Stomach (tissue), 9 donors: ENCODE results near the gene ZNF280D. TPM values are rescaled to one million over a fixed set of nuclear protein-coding genes. Genes with fewer than 3 reads are reported as not detected.
A peak's percentile ranks its signal among the peaks of the same experiment; 100 is the strongest.

Source experiments
- DNase-seq, 2 donors: peaks; one replicate each; pipeline versions ENCODE4 v3.0.0 to v3.0.0-alpha.2; 2013 to 2019
- H3K27ac ChIP-seq, 5 donors: fragments of 200-600 bp in 4 of 5; sonication (generic) in 4 of 5; one replicate each; pipeline ENCODE4 v1.5.1; 2013 to 2019; ENCODE audit warnings: mild to moderate bottlenecking in 1 of 5, moderate library complexity in 1 of 5
- H3K27me3 ChIP-seq, 3 donors: fragments of 200-600 bp; sonication (generic); one replicate each; pipeline ENCODE4 v1.5.1; 2017 to 2019; ENCODE audit warnings: mixed run types in 1 of 3
- H3K36me3 ChIP-seq, 4 donors: fragments of 200-600 bp; sonication (generic); 1 replicate in 3 of 4; 2 replicates in 1 of 4; pipeline ENCODE4 v1.5.1; 2016 to 2019
- H3K4me1 ChIP-seq, 4 donors: fragments of 200-600 bp; sonication (generic); one replicate each; pipeline ENCODE4 v1.5.1; 2016 to 2019
- H3K4me3 ChIP-seq, 4 donors: fragments of 200-600 bp; sonication (generic) in 3 of 4; one replicate each; pipeline ENCODE4 v1.5.1; 2016 to 2019; ENCODE audit warnings: mild to moderate bottlenecking in 1 of 4
- H3K9me3 ChIP-seq, 4 donors: fragments of 200-600 bp; sonication (generic); one replicate each; pipeline ENCODE4 v1.5.1; 2016 to 2019
- EP300 ChIP-seq: sonication (generic); formaldehyde crosslinking; IDR thresholded peaks from one replicate; pipeline ENCODE4 v1.6.1; 2017; ENCODE audit warnings: antibody characterized with exemption
- POLR2A ChIP-seq, 4 donors: fragments of 450-650 bp; IDR thresholded peaks; one replicate each; pipeline ENCODE4 v1.6.1; 2016; ENCODE audit warnings: antibody characterized with exemption in 4 of 4, control low read depth in 2 of 4, mild to moderate bottlenecking in 1 of 4, moderate library complexity in 1 of 4
- POLR2AphosphoS5 ChIP-seq, 3 donors: sonication (generic); formaldehyde crosslinking; IDR thresholded peaks; one replicate each; pipeline ENCODE4 v1.6.1; 2016; ENCODE audit warnings: antibody characterized with exemption in 3 of 3
- WGBS, 5 donors: extraction: QIAGEN DNeasy Blood & Tissue Kit in 3 of 5; methylation state at CpG; one replicate each; pipeline versions ENCODE4 v1.1.5 to v1.1.7; 2013 to 2018; 5-methylcytosine and 5-hydroxymethylcytosine counted together
- intact Hi-C: fragments of 100-400 bp; cut with DNase I; formaldehyde crosslinking; loops from one replicate; pipeline ENCODE4 v1.15.1; 2023; ENCODE audit warnings: low total_unique reads
- polyA plus RNA-seq, 3 donors: library from polyadenylated mRNA; stranded (reverse); fragments of 200-250 nt; gene quantifications; one replicate each; pipeline ENCODE4 v1.2.3, GENCODE V29; 2013
- total RNA-seq, 5 donors: library from RNA; depleted of rRNA; stranded (reverse); fragments of >200 nt; gene quantifications; one replicate each; pipeline versions ENCODE4 v1.1.0 to v1.2.3, GENCODE V29; 2014 to 2016
- TF ChIP-seq, protein P1 (sequence below), 7 experiments: fragments of 450-650 bp in 4 of 7; fragments of 200-600 bp in 3 of 7; sonication (generic) in 3 of 7; IDR thresholded peaks; one replicate each; pipeline ENCODE4 v1.5.1; 2016 to 2019; ENCODE audit warnings: antibody characterized with exemption in 7 of 7, control low read depth in 2 of 7, mild to moderate bottlenecking in 1 of 7
- donor health status: healthy with polysubstance abuse.
- donor health status: Bipolar disorder and iron deficiency.
- donor health status: healthy.

ZNF280D gene
- total and polyA plus RNA-seq, 8 donors: 7.6 to 142 (median 33.3) TPM

DNA sequence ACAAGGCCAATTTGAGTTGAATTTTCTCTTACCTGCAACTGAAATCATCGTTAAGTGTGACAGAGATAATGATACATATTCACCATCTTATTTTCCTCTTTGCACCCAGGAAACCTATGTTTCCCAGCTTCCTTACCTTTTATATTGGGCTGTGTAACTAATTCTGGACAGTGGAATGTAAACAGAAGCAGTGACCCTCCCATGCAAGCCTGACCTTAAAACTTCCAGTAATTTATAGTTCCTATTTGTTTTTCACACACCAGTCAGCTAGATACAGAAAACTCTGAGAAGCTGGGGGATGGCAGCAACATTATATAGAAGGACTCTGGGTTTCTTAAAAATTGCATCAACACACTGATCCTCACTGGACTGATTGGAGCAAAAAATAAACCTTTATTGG is 4.5 kb upstream of the ZNF280D start:
- 54 to 77% (median 65%) methylated on average over 1 of the region's 1 CpG for WGBS, 5 donors
- H3K27me3 ChIP-seq: no peaks in the 10 kb centered on the region
- intact Hi-C loops: no loop called here

DNA sequence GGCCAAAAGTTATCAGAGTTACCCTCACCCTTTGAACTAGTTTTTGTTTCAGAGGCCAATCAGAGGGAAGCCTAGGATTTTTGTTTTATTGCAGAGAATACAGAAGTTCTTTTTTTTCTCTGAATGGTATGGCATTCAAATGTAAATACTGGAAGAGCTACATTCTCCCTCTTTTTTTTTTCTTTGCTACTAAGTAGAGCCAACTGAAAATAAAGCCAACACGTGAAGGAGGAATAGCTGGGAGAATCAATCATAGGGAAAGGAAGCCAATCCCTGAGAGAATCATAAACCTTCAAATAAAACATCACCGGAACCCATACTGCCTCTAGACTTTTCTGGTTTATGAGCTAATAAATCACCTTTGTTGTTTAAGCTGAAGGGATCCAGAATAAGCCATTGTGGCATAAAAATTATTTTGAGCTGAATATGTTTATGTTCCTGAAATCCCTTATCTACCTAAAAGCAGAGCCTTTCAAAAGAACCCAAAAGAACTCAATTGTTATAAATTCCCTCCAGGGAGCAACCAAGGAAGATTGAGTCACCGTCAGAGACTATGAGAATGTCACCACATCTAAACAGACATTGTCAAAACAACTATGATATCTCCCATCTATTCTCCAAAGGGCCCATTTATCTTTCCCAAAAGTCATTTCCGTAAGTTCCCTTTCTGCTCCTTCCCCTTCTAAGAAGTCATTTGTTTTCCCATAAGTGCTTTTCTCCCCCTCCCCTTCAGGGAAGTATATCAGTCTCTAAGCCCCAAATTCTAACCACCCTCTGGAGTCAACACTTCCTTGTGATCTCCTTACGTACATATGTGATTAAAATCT is 3.8 kb upstream of the ZNF280D start:
- no peak for DNase-seq
- H3K27ac ChIP-seq: peak overlapping the region in 3 of 5 donors; percentile 35 to 64 (median 58)

More for the DNA sequence above, 4.5 kb upstream of the ZNF280D start:
- no peaks in the 10 kb centered on the region for H3K36me3 ChIP-seq
- peaks cover 11 to 26% (median 18%) of the 10 kb centered on the region in 4 donors for H3K4me1 ChIP-seq
- TF ChIP-seq EP300 (no peak), POLR2AphosphoS5 (IDR thresholded peaks at IDR 0.05) (no peak), POLR2A (IDR thresholded peaks at IDR 0.05) (no peak)
- no peaks in the 10 kb centered on the region for H3K9me3 ChIP-seq
- H3K4me3 ChIP-seq: no peak overlapping the region
- H3K27ac ChIP-seq: peak overlapping the region in 2 of 5 donors; percentile 58 to 64
- no peak for DNase-seq

DNA sequence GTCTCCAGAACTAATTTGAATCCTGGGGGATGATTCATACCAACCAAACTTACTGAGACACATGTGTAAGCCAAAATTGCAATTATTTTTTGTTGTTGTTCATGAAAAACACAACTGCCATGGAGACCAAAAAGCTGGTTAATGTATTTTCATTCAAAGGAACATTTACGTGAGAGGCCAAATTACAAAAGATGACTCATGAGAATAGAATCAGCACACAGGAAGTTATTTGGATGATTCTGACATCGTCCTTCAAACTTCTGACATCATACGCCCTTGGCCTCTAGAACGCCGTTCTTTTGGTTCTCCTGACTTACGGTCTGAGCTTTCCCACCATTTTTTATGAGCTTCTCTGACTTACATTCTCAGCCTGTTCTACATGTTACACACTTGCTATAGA is 3.0 kb upstream of the ZNF280D start:
- H3K27me3 ChIP-seq: no peaks in the 10 kb centered on the region
- peak in 1 of 2 donors; percentile 36 for DNase-seq
- WGBS, 5 donors: 66 to 88% (median 81%) methylated on average over 6 of the region's 6 CpGs
- peak overlapping the region in 4 of 5 donors; percentile 35 to 64 (median 58) for H3K27ac ChIP-seq
- no peak overlapping the region for H3K4me3 ChIP-seq
- no peak for TF ChIP-seq POLR2AphosphoS5 (IDR thresholded peaks at IDR 0.05)
- TF ChIP-seq, protein P1, sequence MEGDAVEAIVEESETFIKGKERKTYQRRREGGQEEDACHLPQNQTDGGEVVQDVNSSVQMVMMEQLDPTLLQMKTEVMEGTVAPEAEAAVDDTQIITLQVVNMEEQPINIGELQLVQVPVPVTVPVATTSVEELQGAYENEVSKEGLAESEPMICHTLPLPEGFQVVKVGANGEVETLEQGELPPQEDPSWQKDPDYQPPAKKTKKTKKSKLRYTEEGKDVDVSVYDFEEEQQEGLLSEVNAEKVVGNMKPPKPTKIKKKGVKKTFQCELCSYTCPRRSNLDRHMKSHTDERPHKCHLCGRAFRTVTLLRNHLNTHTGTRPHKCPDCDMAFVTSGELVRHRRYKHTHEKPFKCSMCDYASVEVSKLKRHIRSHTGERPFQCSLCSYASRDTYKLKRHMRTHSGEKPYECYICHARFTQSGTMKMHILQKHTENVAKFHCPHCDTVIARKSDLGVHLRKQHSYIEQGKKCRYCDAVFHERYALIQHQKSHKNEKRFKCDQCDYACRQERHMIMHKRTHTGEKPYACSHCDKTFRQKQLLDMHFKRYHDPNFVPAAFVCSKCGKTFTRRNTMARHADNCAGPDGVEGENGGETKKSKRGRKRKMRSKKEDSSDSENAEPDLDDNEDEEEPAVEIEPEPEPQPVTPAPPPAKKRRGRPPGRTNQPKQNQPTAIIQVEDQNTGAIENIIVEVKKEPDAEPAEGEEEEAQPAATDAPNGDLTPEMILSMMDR (IDR thresholded peaks at IDR 0.05): no peak
- TF ChIP-seq POLR2A (IDR thresholded peaks at IDR 0.05): no peak
- TF ChIP-seq EP300: no peak
- no peaks in the 10 kb centered on the region for H3K9me3 ChIP-seq
- intact Hi-C loops: no loop called here
- H3K36me3 ChIP-seq: no peaks in the 10 kb centered on the region
- peaks cover 15 to 38% (median 30%) of the 10 kb centered on the region in 4 donors for H3K4me1 ChIP-seq

More for the DNA sequence above, 3.8 kb upstream of the ZNF280D start:
- Histone ChIP-seq H3K27me3 (no peaks in the 10 kb centered on the region), H3K9me3 (no peaks in the 10 kb centered on the region), H3K4me1 (peaks cover 11 to 30% (median 22%) of the 10 kb centered on the region in 4 donors), H3K4me3 (no peak overlapping the region), H3K36me3 (no peaks in the 10 kb centered on the region)
- WGBS, 5 donors: 47 to 74% (median 64%) methylated on average over 5 of the region's 5 CpGs
- intact Hi-C loops: no loop called here
- TF ChIP-seq, protein P1 (IDR thresholded peaks at IDR 0.05): no peak
- TF ChIP-seq EP300 (no peak), POLR2AphosphoS5 (IDR thresholded peaks at IDR 0.05) (no peak), POLR2A (IDR thresholded peaks at IDR 0.05) (no peak)

DNA sequence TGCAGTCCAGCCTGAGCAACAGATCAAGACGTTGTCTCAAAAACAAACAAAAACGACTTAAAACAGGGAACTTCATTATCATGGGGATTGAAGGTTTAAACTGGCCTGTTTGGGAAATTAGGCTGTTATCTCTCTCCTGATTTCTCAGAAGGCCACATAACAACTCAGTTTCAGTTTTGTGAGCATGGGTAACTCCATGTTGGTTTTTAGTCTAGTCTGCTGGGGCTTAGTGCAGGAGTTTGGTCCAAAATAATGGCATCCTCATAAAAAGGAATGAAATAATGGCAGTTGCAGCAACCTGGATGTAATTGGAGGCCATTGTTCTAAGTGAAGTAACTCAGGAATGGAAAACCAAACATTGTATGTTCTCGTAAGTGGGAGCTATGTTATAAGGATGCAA is 2.3 kb upstream of the ZNF280D start:
- no peaks in the 10 kb centered on the region for H3K27me3 ChIP-seq
- no peaks in the 10 kb centered on the region for H3K36me3 ChIP-seq
- H3K4me1 ChIP-seq: peaks cover 22 to 45% (median 37%) of the 10 kb centered on the region in 4 donors
- H3K9me3 ChIP-seq: no peaks in the 10 kb centered on the region
- intact Hi-C loops: no loop called here
- H3K27ac ChIP-seq: peak overlapping the region in 2 of 5 donors; percentile 23 to 58
- H3K4me3 ChIP-seq: no peak overlapping the region
- no peak for TF ChIP-seq POLR2A (IDR thresholded peaks at IDR 0.05)
- TF ChIP-seq EP300: no peak
- TF ChIP-seq, protein P1 (IDR thresholded peaks at IDR 0.05): no peak
- no peak for TF ChIP-seq POLR2AphosphoS5 (IDR thresholded peaks at IDR 0.05)
- 56 to 62% (median 59%) methylated on average over 3 of the region's 3 CpGs for WGBS, 5 donors
- DNase-seq: no peak
